Parathyroid adenoma (tissue), 2 donors: Measurements from ENCODE around the gene BMP6.

Experiments used
- H2AFZ ChIP-seq: fragments of 300-600 bp; sonication (generic); one replicate; pipeline ENCODE4 v1.7.0; 2017; ENCODE audit warnings: antibody characterized with exemption, mild to moderate bottlenecking
- H3K27ac ChIP-seq: fragments of 300-600 bp; sonication (generic); one replicate; pipeline ENCODE4 v1.7.0; 2017
- H3K27me3 ChIP-seq: fragments of 300-600 bp; sonication (generic); one replicate; pipeline ENCODE4 v1.7.0; 2017; ENCODE audit warnings: low read length; ENCODE audit not compliant: control insufficient read depth, insufficient read depth
- H3K36me3 ChIP-seq: fragments of 300-600 bp; sonication (generic); one replicate; pipeline ENCODE4 v1.7.0; 2017; ENCODE audit warnings: low read length; ENCODE audit not compliant: control insufficient read depth, insufficient read depth
- H3K4me1 ChIP-seq: fragments of 300-600 bp; sonication (generic); one replicate; pipeline ENCODE4 v1.7.0; 2017; ENCODE audit warnings: control low read depth
- H3K4me2 ChIP-seq: fragments of 300-600 bp; sonication (generic); one replicate; pipeline ENCODE4 v1.7.0; 2017; ENCODE audit warnings: low read length
- H3K4me3 ChIP-seq: fragments of 300-600 bp; sonication (generic); one replicate; pipeline ENCODE4 v1.7.0; 2017; ENCODE audit warnings: low read depth, low read length
- H3K79me2 ChIP-seq: fragments of 300-600 bp; sonication (generic); one replicate; pipeline ENCODE4 v1.7.0; 2017; ENCODE audit warnings: control low read depth
- H3K9ac ChIP-seq: fragments of 300-600 bp; sonication (generic); one replicate; pipeline ENCODE4 v1.7.0; 2017; ENCODE audit warnings: mild to moderate bottlenecking
- H3K9me3 ChIP-seq: fragments of 300-600 bp; sonication (generic); one replicate; pipeline ENCODE4 v1.7.0; 2017; ENCODE audit warnings: low read length; ENCODE audit not compliant: control insufficient read depth
- TF ChIP-seq, protein P1 (sequence below): fragments of 300-600 bp; sonication (generic); IDR thresholded peaks from one replicate; pipeline ENCODE4 v1.7.0; 2017; ENCODE audit warnings: antibody characterized with exemption, mild to moderate bottlenecking
- donor health status: primary hyperparathyroidism.

The BMP6 gene

DNA sequence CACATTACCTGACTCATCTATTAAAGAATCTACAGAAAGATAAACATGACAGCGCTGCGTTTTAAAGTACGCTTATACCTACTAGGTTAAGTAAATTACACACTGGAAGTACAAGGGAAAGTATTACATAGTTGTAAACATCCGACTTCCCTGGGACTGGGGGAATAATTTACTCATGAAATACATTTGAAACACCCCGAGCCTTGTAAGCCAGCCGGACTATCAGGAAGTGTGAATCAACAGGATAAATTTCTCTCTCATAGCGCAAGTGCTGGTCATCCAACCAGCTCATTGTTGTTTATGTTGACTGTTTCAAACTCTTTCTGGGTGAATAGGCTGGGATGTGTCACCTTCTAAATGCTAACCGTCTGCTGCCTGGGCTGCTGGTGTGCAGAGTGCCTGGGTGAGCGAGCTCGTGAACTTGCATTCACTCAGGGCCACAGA is 4.9 kb downstream of the BMP6 start:
- no peaks in the 10 kb centered on the region for H3K9me3 ChIP-seq
- TF ChIP-seq, protein P1, sequence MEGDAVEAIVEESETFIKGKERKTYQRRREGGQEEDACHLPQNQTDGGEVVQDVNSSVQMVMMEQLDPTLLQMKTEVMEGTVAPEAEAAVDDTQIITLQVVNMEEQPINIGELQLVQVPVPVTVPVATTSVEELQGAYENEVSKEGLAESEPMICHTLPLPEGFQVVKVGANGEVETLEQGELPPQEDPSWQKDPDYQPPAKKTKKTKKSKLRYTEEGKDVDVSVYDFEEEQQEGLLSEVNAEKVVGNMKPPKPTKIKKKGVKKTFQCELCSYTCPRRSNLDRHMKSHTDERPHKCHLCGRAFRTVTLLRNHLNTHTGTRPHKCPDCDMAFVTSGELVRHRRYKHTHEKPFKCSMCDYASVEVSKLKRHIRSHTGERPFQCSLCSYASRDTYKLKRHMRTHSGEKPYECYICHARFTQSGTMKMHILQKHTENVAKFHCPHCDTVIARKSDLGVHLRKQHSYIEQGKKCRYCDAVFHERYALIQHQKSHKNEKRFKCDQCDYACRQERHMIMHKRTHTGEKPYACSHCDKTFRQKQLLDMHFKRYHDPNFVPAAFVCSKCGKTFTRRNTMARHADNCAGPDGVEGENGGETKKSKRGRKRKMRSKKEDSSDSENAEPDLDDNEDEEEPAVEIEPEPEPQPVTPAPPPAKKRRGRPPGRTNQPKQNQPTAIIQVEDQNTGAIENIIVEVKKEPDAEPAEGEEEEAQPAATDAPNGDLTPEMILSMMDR = no peak
- H3K4me1 ChIP-seq = no peaks in the 10 kb centered on the region
- H3K36me3 ChIP-seq = no peaks in the 10 kb centered on the region
- no peak overlapping the region for H2AFZ ChIP-seq
- H3K4me3 ChIP-seq = no peak overlapping the region
- H3K79me2 ChIP-seq = no peaks in the 10 kb centered on the region
- no peak overlapping the region for H3K27ac ChIP-seq
- H3K27me3 ChIP-seq = peaks cover 3% of the 10 kb centered on the region
- no peak overlapping the region for H3K9ac ChIP-seq
- H3K4me2 ChIP-seq = no peak overlapping the region

DNA sequence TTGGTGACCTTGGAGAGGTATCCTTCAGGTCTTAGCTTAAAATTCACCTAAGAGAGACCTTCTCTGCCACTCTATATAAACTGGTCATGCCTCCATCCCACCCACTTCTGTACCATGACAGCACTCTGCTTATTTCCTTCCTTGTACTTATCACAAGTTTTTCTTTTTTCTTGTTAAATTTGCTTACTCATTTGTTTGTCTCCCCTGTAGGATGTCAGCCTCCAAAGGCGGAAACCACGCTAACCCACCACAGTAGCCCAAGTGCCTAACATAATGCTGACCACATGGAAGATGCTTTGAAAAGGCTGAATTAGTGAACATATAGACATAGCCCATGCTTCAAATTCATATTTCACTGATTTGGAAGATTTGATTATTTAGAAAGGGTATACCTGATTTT is 5.4 kb downstream of the BMP6 start:
- no peak overlapping the region for H3K27ac ChIP-seq
- H3K4me2 ChIP-seq = no peak overlapping the region
- no peaks in the 10 kb centered on the region for H3K36me3 ChIP-seq
- no peak overlapping the region for H3K9ac ChIP-seq
- peaks cover 3% of the 10 kb centered on the region for H3K27me3 ChIP-seq
- no peak overlapping the region for H2AFZ ChIP-seq
- no peaks in the 10 kb centered on the region for H3K79me2 ChIP-seq
- H3K4me3 ChIP-seq = no peak overlapping the region
- no peaks in the 10 kb centered on the region for H3K9me3 ChIP-seq
- TF ChIP-seq, protein P1 = no peak
- no peaks in the 10 kb centered on the region for H3K4me1 ChIP-seq

DNA sequence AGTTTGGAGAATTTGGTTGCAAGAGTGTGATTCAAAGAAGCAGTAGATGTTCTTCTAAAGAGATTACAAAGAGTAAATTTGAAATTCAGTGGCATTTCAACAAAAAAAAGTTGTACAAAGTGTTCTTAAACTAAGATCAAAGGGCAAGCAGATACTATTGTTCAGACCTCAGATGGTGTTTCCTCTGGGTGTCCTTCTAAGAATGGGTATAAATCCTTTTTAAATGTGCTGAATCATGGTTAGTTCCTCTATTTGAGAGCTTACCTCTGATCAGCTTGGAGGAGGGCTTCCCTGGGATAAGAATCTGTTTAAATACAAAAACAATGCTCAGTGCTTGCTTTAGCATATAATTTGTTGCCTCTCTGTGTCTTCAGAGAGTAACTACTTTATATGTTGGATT is 6.3 kb downstream of the BMP6 start:
- H3K4me3 ChIP-seq = no peak overlapping the region
- peaks cover under 1% of the 10 kb centered on the region for H3K27me3 ChIP-seq
- H3K79me2 ChIP-seq = no peaks in the 10 kb centered on the region
- H3K4me2 ChIP-seq = no peak overlapping the region
- no peak overlapping the region for H3K27ac ChIP-seq
- H3K4me1 ChIP-seq = no peaks in the 10 kb centered on the region
- no peak overlapping the region for H3K9ac ChIP-seq
- TF ChIP-seq, protein P1 = no peak
- H3K36me3 ChIP-seq = no peaks in the 10 kb centered on the region
- no peaks in the 10 kb centered on the region for H3K9me3 ChIP-seq
- H2AFZ ChIP-seq = no peak overlapping the region

DNA sequence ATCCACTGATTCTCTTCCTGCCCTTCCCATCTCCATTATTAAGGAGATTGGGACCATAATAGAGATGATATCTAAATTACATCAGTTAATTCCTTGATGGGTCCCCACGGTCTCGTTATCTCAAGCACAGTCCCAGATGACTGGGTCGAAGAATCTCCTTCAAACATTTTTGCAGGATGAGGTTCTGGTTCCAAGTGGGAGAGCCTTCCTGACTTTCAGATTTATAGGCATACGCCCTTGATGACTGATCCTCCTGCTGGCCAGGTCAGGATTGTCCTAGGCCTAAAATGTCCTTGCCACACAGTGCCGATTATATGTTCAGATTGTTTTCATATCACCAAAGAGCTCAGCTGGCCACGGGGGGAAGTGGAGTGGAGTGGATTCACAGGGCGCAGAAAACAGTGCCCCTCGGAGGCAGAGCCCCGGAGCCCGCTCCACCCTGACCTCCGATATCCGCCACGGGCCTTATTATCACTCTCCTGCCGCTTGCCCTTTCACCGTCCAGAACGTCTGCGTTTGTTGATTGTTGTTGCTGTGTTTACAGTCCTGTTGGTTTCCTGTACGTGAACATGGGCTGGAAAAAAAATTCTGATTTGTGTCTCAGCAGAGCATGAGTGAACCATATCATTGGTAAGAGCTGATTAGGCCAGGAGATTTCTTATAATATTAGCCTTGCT is 8.9 kb downstream of the BMP6 start:
- H2AFZ ChIP-seq = no peak overlapping the region
- no peak overlapping the region for H3K4me3 ChIP-seq
- no peak overlapping the region for H3K4me2 ChIP-seq
- no peaks in the 10 kb centered on the region for H3K27me3 ChIP-seq
- H3K4me1 ChIP-seq = no peaks in the 10 kb centered on the region
- H3K9me3 ChIP-seq = no peaks in the 10 kb centered on the region
- H3K27ac ChIP-seq = no peak overlapping the region
- no peak overlapping the region for H3K9ac ChIP-seq
- no peaks in the 10 kb centered on the region for H3K36me3 ChIP-seq
- no peaks in the 10 kb centered on the region for H3K79me2 ChIP-seq
- TF ChIP-seq, protein P1 = no peak

DNA sequence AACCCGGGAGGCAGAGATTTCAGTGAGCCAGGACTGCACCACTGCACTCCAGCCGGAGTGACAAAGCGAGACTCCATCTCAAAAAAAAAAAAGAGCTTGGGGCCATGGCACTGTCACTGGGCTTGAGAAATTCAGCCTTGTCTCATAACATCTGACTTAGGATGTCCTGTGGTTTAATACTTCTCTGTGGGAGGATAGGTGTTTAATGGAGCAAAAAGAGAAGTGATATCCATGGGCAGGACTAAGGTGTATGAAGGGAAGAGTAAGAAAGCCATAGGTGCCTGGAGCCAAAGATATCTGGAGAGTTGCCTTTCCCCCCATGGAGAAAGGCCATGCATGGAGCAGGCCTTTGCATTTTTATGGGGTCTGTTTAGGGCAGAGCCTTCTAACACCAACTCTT is 11.2 kb downstream of the BMP6 start:
- H3K79me2 ChIP-seq = no peaks in the 10 kb centered on the region
- H3K4me1 ChIP-seq = no peaks in the 10 kb centered on the region
- TF ChIP-seq, protein P1 = no peak
- no peak overlapping the region for H3K9ac ChIP-seq
- no peak overlapping the region for H3K4me3 ChIP-seq
- no peak overlapping the region for H3K27ac ChIP-seq
- no peaks in the 10 kb centered on the region for H3K36me3 ChIP-seq
- H3K4me2 ChIP-seq = no peak overlapping the region
- H2AFZ ChIP-seq = no peak overlapping the region
- no peaks in the 10 kb centered on the region for H3K9me3 ChIP-seq
- H3K27me3 ChIP-seq = no peaks in the 10 kb centered on the region
